Measurements from ENCODE around the gene ARPIN.

Gene ARPIN

GRCh38 chr15:89926158-89926557 lies 13.4 kb upstream of the ARPIN start:
- Histone ChIP-seq H3K9me2 (replicated peaks; ENCODE audit: control insufficient read depth, low read length) (no peaks in the 10 kb centered on the region), H3K36me3 (ENCODE audit: control insufficient read depth, low read length) (no peaks in the 10 kb centered on the region), H4K20me1 (ENCODE audit: control insufficient read depth, insufficient read depth, low read depth, low read length) (no peaks in the 10 kb centered on the region), H3K4me1 (ENCODE audit: control insufficient read depth, low read length) (no peaks in the 10 kb centered on the region), H3K9me3 (ENCODE audit: control insufficient read depth, insufficient read depth, low read length) (no peaks in the 10 kb centered on the region), H3K27me3 (ENCODE audit: control insufficient read depth, low read length) (0 out of 2 replicates have a peak, but pooled peaks cover 3% of the 10 kb centered on the region), H3K4me3 (ENCODE audit: low read length) (no peak overlapping the region), H3F3A (ENCODE audit: control insufficient read depth, insufficient read depth) (no peaks in the 10 kb centered on the region), H3K79me2 (ENCODE audit: control insufficient read depth, low read length) (no peaks in the 10 kb centered on the region), H3K4me2 (ENCODE audit: low read length) (no peak overlapping the region), H3K27ac (ENCODE audit: low read depth, low read length) (no peak overlapping the region)
- no peak for TF ChIP-seq CTCF (IDR thresholded peaks at IDR 0.05; ENCODE audit: low read depth, low read length, poor library complexity, severe bottlenecking)
- no peak for TF ChIP-seq EZH2phosphoT487 (IDR thresholded peaks at IDR 0.05; ENCODE audit: borderline replicate concordance, low read length)

- Histone ChIP-seq H3K9me3 (ENCODE audit: control insufficient read depth, insufficient read depth, low read length) (no peaks in the 10 kb centered on the region), H3K27me3 (ENCODE audit: control insufficient read depth, low read length) (peaks cover 11% of the 10 kb centered on the region; the same call in 1 of the 2 replicates), H3K4me2 (ENCODE audit: low read length) (no peak overlapping the region), H3K27ac (ENCODE audit: low read depth, low read length) (no peak overlapping the region), H3K4me1 (ENCODE audit: control insufficient read depth, low read length) (no peaks in the 10 kb centered on the region), H3F3A (ENCODE audit: control insufficient read depth, insufficient read depth) (no peaks in the 10 kb centered on the region), H3K9me2 (replicated peaks; ENCODE audit: control insufficient read depth, low read length) (no peaks in the 10 kb centered on the region), H3K4me3 (ENCODE audit: low read length) (no peak overlapping the region), H3K79me2 (ENCODE audit: control insufficient read depth, low read length) (no peaks in the 10 kb centered on the region), H3K36me3 (ENCODE audit: control insufficient read depth, low read length) (no peaks in the 10 kb centered on the region), H4K20me1 (ENCODE audit: control insufficient read depth, insufficient read depth, low read depth, low read length) (no peaks in the 10 kb centered on the region)
- TF ChIP-seq EZH2phosphoT487 (IDR thresholded peaks at IDR 0.05; ENCODE audit: borderline replicate concordance, low read length), result no peak
- no peak for TF ChIP-seq CTCF (IDR thresholded peaks at IDR 0.05; ENCODE audit: low read depth, low read length, poor library complexity, severe bottlenecking)
Observed at GRCh38 chr15:89917442-89918101, 4.8 kb upstream of the ARPIN start.

GRCh38 chr15:89916660-89917059 lies 3.9 kb upstream of the ARPIN start:
- Histone ChIP-seq H3K9me2 (replicated peaks; ENCODE audit: control insufficient read depth, low read length) (no peaks in the 10 kb centered on the region), H3K4me1 (ENCODE audit: control insufficient read depth, low read length) (no peaks in the 10 kb centered on the region), H3K9me3 (ENCODE audit: control insufficient read depth, insufficient read depth, low read length) (no peaks in the 10 kb centered on the region), H4K20me1 (ENCODE audit: control insufficient read depth, insufficient read depth, low read depth, low read length) (no peaks in the 10 kb centered on the region), H3K79me2 (ENCODE audit: control insufficient read depth, low read length) (no peaks in the 10 kb centered on the region), H3K4me3 (ENCODE audit: low read length) (no peak overlapping the region), H3F3A (ENCODE audit: control insufficient read depth, insufficient read depth) (no peaks in the 10 kb centered on the region), H3K4me2 (ENCODE audit: low read length) (no peak overlapping the region), H3K27ac (ENCODE audit: low read depth, low read length) (no peak overlapping the region), H3K36me3 (ENCODE audit: control insufficient read depth, low read length) (no peaks in the 10 kb centered on the region), H3K27me3 (ENCODE audit: control insufficient read depth, low read length) (peaks cover 16% of the 10 kb centered on the region)
- no peak for TF ChIP-seq EZH2phosphoT487 (IDR thresholded peaks at IDR 0.05; ENCODE audit: borderline replicate concordance, low read length)
- no peak for TF ChIP-seq CTCF (IDR thresholded peaks at IDR 0.05; ENCODE audit: low read depth, low read length, poor library complexity, severe bottlenecking)
